ENCODE results near the gene MIER2. TPM values are rescaled to one million over a fixed set of nuclear protein-coding genes. Genes with fewer than 3 reads are reported as not detected.

MIER2 gene
- total RNA-seq, 1 donor from 2014 or later = 50.5 TPM

GRCh38 chr19:322616-323015 lies 22.0 kb downstream of the MIER2 start:
- no peak for DNase-seq (ENCODE audit: low spot score in 2 of 2, unreplicated experiment in 2 of 2)
- H3K27me3 Mint-ChIP-seq (ENCODE audit: low read depth) = no peaks in the 10 kb centered on the region
- peaks cover 12% of the 10 kb centered on the region for H3K9me3 Mint-ChIP-seq
- peaks cover 42% of the 10 kb centered on the region for H3K36me3 Mint-ChIP-seq
- no peak overlapping the region for H3K4me3 Mint-ChIP-seq
- H3K4me1 Mint-ChIP-seq = no peaks in the 10 kb centered on the region
- H3K27ac Mint-ChIP-seq = no peak overlapping the region
- no peak for TF ChIP-seq CTCF (IDR thresholded peaks at IDR 0.05; ENCODE audit: unreplicated experiment)

- Mint-ChIP-seq H3K9me3 (peaks cover 20% of the 10 kb centered on the region), H3K4me3 (no peak overlapping the region), H3K4me1 (no peaks in the 10 kb centered on the region), H3K27me3 (ENCODE audit: low read depth) (no peaks in the 10 kb centered on the region), H3K27ac (no peak overlapping the region), H3K36me3 (peaks cover 61% of the 10 kb centered on the region)
- TF ChIP-seq CTCF (IDR thresholded peaks at IDR 0.05; ENCODE audit: unreplicated experiment) = no peak
- DNase-seq (ENCODE audit: low spot score in 2 of 2, unreplicated experiment in 2 of 2) = no peak
Measured at GRCh38 chr19:318509-318774, 26.2 kb downstream of the MIER2 start.

GRCh38 chr19:317710-318508 lies 26.7 kb downstream of the MIER2 start:
- Mint-ChIP-seq H3K36me3 (peaks cover 61% of the 10 kb centered on the region), H3K4me1 (no peaks in the 10 kb centered on the region), H3K27ac (no peak overlapping the region), H3K9me3 (peaks cover 20% of the 10 kb centered on the region), H3K27me3 (ENCODE audit: low read depth) (no peaks in the 10 kb centered on the region), H3K4me3 (no peak overlapping the region)
- TF ChIP-seq CTCF (IDR thresholded peaks at IDR 0.05; ENCODE audit: unreplicated experiment) = no peak
- no peak for DNase-seq (ENCODE audit: low spot score in 2 of 2, unreplicated experiment in 2 of 2)

GRCh38 chr19:315811-316210 lies 28.8 kb downstream of the MIER2 start:
- no peak overlapping the region for H3K4me3 Mint-ChIP-seq
- H3K27me3 Mint-ChIP-seq (ENCODE audit: low read depth) = no peaks in the 10 kb centered on the region
- no peak overlapping the region for H3K27ac Mint-ChIP-seq
- TF ChIP-seq CTCF (IDR thresholded peaks at IDR 0.05; ENCODE audit: unreplicated experiment) = no peak
- peaks cover 16% of the 10 kb centered on the region for H3K9me3 Mint-ChIP-seq
- no peak for DNase-seq (ENCODE audit: low spot score in 2 of 2, unreplicated experiment in 2 of 2)
- no peaks in the 10 kb centered on the region for H3K4me1 Mint-ChIP-seq
- peaks cover 54% of the 10 kb centered on the region for H3K36me3 Mint-ChIP-seq

GRCh38 chr19:313988-314815 lies 30.4 kb downstream of the MIER2 start:
- DNase-seq (ENCODE audit: low spot score in 2 of 2, unreplicated experiment in 2 of 2) = no peak
- Mint-ChIP-seq H3K4me1 (no peaks in the 10 kb centered on the region), H3K9me3 (peaks cover 14% of the 10 kb centered on the region), H3K27me3 (ENCODE audit: low read depth) (no peaks in the 10 kb centered on the region), H3K36me3 (peaks cover 41% of the 10 kb centered on the region), H3K27ac (no peak overlapping the region), H3K4me3 (no peak overlapping the region)
- TF ChIP-seq CTCF (IDR thresholded peaks at IDR 0.05; ENCODE audit: unreplicated experiment) = no peak
